ENCODE measurements around the gene TMEM151B.
"Not testable (repeated sequence)": the region's sequence is repeated elsewhere in the genome, so short reads cannot be mapped to it uniquely, and the experiment has no call there.

Gene TMEM151B

DNA sequence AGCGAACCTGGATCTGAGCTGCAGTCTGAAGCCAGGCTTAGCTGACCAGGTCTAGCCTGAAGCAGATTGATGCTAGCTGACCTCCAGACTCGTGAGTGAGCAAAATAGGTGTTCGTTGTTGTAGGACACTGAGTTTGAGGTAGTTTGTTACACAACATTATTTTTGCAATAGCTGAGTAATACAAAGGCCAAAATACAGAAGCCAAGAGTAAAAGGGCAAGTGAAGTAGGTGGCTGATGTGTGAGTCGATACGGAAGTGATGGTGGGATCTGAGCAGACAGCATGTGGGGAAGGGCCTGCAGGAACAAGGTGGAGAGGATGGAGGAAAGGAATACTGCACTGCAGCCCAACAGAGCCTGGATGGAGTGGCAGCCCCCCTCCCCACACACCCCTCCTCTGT, 63.7 kb downstream of the TMEM151B start:
- no peak for DNase-seq (ENCODE audit: low spot score)

DNA sequence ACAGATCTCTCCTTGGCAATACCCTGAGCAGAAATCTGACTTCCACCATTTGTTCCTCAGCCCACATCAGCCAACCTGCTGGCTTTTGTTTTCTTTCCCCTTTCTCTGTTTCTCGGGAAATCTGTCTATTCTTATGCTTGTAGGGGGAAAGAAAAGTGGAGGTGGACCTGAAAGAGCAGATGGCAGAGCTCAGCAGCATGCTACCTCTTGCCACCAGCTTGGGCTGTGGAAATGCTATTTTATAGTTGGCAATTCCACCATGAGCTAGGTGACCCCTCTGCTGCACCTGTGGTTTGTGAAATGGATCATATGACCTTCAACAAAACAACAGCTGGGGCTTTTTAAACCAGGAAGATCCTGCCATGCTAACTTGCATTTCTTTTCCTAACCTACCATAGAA, 65.4 kb downstream of the TMEM151B start:
- DNase-seq (ENCODE audit: low spot score) = peak; percentile 74

DNA sequence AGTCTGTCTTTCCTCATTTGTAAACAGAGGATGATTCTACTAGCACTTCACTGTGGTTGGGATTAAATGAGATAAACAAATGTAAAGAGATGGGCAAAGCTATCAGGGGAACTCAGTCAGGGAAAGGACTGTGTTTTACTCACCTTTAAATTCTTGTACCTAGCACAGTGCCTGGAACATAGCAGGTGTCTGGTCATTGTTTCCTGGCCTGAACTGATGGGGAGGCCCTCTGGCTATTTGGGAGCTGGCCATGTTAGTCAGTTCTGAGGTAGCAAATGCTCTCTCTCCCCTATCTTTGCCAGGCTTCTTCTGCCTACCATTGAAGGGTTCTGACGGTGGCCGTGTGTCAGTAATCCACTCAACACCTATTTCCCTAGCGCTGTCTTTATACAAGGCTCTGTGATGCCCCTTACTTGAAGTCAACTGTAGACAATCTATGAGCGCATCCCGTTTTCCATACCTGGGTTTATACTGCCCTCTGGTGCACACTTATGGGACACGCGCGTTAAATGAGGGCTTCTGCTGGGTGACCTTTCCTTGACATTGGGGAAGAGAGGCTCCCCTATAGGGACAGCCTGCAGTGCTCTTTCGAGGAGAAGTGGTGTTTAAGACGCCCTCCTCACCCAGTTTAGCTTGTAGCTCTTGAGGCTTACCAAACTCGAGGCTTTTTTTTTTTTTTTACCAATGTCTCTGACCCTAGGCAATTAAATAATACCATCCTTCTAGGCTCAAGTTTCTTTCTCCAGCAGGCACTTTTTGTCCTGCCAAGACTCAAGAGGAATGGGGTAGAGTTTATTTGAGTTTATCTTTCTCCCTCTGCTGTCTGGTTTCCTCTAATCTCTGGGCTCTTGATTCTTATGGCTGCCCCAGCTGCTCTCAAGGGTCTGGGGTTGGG, 68.2 kb downstream of the TMEM151B start:
- peak; percentile 90 for DNase-seq (ENCODE audit: low spot score)

DNA sequence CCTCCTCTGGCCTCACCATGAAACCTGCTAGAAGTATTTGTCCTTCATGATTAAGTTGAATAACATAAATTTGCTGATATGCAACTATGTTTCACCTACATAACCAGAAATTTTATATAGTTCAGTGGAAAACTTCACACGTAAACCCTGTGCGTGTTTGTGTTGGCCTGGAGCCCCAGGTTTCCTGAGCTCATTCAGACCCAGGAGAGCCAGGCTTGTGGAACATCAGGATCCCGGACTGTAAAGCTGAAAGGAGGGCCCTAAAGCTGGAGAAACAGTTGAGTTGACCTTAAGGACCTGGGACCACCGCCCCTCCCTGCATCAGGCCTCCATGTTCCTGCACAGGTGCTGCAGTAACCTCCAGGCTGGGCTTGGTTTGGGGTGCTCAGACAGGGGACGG, 69.1 kb downstream of the TMEM151B start:
- no peak for DNase-seq (ENCODE audit: low spot score)

DNA sequence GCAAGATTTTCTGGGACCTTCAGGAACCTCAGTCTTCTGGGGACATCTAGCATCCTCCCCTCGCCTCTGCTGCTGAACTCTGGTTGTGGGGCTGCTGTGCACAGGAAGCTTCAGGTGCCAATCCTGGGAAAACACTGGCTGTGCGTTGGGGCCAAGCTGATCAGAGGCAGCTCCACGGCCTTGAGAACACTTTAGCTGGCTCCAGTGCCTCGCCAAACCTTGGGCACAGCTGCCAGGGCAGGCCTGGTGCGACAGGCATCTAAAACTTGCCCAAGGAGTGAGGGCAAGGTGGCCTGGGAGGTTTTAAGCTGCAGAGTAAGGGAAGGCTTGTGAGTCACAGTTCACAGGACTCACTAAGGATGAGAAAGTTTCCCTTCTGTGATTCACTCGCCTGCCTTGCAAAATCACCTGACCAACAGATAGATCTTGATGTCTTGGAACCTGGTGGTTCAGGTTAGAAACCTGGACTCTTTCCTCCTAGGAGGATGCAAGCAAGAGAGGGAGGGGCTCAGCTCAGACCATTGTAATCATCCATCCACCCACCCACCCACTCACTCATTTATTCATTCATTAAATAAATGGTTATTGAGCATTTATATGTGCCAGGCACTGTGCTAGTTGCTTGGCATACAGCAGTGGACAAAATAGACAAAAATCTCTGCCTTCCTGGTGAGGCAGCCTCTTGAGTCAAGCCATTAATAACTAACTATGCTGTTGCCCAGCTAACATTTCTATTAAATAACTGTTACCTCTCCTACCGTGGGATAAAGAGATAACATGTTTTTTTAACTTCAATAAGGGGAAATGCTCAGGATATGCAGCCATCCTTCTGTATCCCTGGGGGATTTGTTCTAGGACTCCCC, 69.7 kb downstream of the TMEM151B start:
- no peak for DNase-seq (ENCODE audit: low spot score)

DNA sequence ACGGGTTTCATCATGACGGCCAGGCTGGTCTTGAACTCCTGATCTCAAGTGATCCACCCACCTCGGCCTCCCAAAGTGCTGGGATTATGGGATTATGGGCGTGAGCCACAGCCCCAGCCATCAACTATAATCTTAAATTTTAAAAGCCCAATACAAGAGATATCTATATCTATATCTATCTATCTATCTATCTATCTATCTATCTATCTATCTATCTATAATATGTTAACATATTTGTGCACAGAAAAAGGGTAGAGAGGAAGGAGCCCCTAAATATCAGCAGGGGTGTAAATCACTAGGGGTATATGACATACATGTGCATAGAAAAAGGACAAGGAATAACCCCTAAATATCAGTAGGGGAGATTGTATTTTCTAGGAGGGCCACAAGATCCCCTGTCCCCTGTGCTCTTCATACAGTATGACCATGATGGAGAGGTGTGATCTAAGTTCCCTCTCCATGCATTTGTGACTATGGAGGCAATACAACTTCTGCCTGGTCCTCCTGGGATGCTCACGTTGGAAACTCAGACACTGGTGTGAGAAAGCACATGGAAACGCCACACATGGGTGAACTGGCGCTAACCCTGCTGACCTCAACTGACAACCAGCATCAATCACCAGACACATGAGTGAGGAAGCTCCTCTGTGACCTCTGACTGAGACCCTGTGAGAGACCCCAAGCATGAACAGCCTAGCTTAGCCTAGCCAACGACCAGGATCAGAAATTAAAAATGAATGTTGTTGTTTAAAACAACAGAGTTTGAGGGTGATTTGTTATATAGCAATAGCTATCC, 71.0 kb downstream of the TMEM151B start:
- DNase-seq (ENCODE audit: low spot score) = no peak

DNA sequence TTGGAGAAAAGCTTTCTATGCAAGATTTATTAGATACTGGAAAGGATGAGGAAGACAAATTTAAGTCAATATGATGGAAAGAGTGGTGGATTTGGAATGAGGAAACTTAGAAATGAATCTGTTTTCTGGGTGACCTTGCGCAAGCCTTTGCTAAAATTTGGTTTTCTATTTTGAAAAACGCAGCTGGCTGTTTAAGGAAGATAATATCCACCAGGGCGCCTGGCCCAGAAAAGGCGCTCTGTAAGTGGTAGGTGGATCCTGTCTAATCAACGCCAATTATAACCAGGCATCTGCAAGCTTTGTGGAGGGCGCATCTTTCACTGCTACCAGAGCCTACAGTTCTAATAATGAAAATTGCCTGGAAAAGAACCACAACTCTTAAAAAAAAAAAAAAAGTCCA, 71.8 kb downstream of the TMEM151B start:
- DNase-seq (ENCODE audit: low spot score) = no peak

DNA sequence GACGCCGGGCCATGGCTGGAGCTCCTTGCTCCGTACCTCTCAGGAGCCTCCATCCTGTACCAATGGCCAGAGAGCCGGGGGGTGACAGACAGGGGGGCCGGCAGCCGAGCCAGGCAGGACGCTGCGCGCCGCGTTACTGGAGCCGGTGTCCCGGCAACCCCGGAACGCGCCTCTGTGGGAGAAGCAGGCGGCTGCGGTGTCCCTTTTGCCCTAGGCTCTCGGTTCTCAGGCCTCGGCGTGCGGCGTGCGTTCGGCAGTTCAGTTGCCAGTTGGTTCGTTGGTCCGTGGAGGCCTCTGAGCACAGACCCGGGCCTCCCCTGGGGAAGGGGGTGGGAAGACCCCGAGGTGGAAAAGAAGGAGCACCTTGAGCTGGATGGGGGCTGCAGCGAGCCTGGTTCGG, 72.2 kb downstream of the TMEM151B start, which contains the start of gene SPATS1:
Gene SPATS1, plus strand, starts transcription at position 162 of the 400 bp plus-strand sequence. CDS start 446 bp downstream, outside the sequence.
- DNase-seq (ENCODE audit: low spot score) = no peak

DNA sequence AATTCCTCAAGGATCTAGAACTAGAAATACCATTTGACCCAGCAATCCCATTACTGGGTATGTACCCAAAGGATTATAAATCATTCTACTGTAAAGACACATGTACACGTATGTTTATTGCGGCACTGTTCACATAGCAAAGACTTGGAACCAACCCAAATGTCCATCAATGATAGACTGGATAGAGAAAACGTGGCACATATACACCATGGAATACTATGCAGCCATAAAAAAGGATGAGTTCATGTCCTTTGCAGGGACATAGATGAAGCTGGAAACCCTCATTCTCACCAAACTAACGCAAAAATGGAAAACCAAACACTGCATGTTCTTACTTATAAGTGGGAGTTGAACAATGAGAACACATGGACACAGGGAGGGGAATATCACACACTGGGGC, 76.6 kb downstream of the TMEM151B start:
- not testable (repeated sequence) for DNase-seq (ENCODE audit: low spot score)

DNA sequence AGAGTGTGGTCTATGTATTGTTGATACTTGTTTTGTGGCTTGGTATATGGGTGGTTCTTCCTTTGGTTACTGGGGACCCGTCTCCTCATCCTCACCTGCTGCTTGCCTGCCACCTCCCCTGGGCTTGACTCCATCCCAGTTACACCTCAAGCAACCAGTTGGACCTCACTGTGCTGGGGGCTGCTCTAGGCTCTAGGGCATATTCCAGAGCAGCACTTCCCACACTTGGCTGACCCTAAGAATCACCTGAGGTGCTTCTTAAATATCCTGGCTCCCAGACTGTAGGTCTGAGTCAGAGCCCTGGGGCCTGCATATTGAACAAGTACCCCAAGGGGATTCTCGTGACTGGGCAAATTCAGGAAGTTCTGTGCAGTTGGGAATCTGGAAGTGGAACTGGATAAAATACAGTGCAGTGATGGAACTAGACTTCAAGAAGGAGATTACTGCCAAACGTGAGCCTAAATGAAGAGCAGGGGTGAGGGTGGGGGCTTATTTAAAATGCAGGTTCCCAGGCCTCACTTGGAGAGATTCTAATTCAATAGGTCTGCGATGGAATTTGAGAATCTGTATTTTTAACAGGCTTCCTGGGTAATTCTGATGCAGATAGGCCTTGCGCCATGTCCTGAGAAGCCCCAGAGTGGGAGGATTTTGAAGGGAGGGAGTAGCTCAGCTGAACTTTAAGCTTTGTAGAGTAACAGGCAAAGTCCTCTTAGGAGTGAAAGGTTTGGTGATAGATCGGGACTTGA, 79.8 kb downstream of the TMEM151B start:
- no peak for DNase-seq (ENCODE audit: low spot score)

DNA sequence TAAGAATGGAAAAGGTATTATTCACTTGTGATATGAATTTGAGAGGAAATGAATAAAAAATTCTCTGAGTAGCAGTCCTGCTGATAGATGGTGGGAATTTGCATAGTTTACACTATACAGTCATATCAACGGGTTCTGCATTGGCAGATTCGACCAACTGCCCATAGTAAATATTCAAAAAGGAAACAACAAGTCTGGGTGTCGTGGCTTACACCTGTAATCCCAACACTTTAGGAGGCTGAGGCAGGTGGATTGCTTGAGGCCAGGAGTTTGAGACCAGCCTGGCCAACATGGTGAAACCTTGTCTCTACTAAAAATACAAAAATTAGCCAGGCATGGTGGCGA, 80.4 kb downstream of the TMEM151B start:
- not testable (repeated sequence) for DNase-seq (ENCODE audit: low spot score)

DNA sequence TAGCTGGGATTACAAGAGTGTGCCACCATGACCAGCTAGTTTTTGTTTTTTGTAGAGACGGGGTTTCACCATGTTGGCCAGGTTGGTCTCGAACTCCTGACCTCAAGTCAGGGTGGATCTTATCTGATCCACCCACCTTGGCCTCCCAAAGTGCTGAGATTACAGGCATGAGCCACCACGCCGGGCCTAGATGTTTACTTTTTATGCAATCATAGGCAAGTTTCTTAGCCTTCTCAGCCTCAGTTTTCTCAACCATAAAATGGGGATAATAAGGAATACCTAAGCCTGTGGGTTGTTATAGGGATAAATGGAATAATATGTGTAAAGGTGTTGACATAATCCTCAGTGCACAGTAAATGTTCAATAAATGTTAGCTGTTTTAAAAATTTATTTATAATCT, 82.0 kb downstream of the TMEM151B start:
- DNase-seq (ENCODE audit: low spot score) = no peak

DNA sequence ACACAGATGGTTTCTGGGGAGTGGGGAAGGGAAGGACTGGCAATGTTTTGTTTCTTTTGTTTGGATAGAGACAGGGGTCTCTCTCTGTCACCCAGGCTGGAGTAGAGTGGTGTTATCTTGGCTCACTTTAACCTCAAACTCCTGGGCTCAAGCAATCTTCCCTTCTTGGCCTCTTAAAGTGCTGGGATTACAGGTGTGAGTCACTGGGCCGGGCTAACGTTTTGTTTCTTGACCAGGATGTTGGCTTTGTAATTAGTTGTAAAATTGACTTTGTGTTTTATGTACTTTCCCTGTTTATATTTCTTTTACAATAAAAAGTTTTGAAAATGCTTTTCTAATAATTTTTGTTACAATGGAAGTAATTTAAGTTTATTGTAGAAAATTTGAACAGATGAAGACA, 83.1 kb downstream of the TMEM151B start:
- DNase-seq (ENCODE audit: low spot score) = no peak

DNA sequence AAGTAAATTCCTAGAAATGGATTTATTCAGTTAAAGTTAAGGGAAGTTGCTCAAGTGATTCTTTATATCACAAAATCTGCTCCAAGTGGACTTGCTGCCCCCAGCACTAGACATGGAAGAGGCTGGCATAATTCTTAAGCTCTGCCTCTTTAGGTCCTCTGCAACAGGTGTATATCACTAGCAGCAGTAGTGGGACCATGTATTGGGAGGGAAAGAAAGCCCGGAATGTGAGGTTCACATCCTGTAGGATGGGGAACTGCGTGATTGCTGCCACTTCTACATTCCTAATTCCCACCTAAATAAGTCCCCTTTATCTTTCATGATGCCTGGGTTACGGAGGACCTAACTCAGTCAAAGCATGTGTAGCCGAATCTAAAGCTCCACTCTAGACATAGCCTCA, 85.4 kb downstream of the TMEM151B start:
- no peak for DNase-seq (ENCODE audit: low spot score)

DNA sequence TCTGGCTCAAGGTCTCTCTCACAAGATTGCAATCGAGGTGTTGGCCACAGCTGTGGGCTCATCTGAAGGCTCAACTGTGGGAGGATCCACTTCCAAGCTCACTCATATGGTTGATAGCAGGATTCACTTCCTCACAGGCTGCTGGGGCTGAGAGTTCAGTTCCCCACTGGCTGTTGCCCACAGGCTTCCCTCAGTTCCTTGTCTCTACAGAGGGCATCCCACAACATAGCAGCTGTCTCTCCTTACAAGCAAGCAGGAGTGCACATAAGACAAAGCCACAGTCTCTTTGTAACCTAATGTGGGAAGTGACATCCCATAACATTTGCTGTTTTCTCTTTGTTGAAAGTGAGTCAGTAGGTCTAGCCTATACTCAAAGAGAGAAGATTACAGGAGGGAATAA, 86.2 kb downstream of the TMEM151B start:
- no peak for DNase-seq (ENCODE audit: low spot score)

Measured in cerebellar cortex (tissue), 1 donor.